ENCODE results near the gene KLK4. TPM values are rescaled to one million over a fixed set of nuclear protein-coding genes. Genes with fewer than 3 reads are reported as not detected.
A peak's percentile ranks its signal among the peaks of the same experiment; 100 is the strongest.

The KLK4 gene
- total RNA-seq, 1 donor from 2014 or later, result not detected

- Mint-ChIP-seq H3K27ac (no peak overlapping the region), H3K27me3 (peaks cover 62% of the 10 kb centered on the region), H3K4me1 (ENCODE audit: low read depth) (peaks cover 1% of the 10 kb centered on the region), H3K36me3 (ENCODE audit: insufficient read depth) (no peaks in the 10 kb centered on the region), H3K9me3 (ENCODE audit: low read depth) (no peaks in the 10 kb centered on the region), H3K4me3 (ENCODE audit: low read depth) (no peak overlapping the region)
- DNase-seq (ENCODE audit: low spot score, unreplicated experiment), result peak; percentile 26
- peak; percentile 58 for TF ChIP-seq CTCF (IDR thresholded peaks at IDR 0.05; ENCODE audit: unreplicated experiment)
Observed at GRCh38 chr19:50906217-50906616, 5.0 kb downstream of the KLK4 start.

- no peaks in the 10 kb centered on the region for H3K4me1 Mint-ChIP-seq (ENCODE audit: low read depth)
- no peak overlapping the region for H3K27ac Mint-ChIP-seq
- H3K36me3 Mint-ChIP-seq (ENCODE audit: insufficient read depth), result no peaks in the 10 kb centered on the region
- H3K9me3 Mint-ChIP-seq (ENCODE audit: low read depth), result no peaks in the 10 kb centered on the region
- H3K27me3 Mint-ChIP-seq, result peaks cover 51% of the 10 kb centered on the region
- no peak for TF ChIP-seq CTCF (IDR thresholded peaks at IDR 0.05; ENCODE audit: unreplicated experiment)
- no peak overlapping the region for H3K4me3 Mint-ChIP-seq (ENCODE audit: low read depth)
- DNase-seq (ENCODE audit: low spot score, unreplicated experiment), result no peak
Observed at GRCh38 chr19:50902640-50903039, 8.6 kb downstream of the KLK4 start.

GRCh38 chr19:50899569-50899968 lies 11.6 kb downstream of the KLK4 start:
- Mint-ChIP-seq H3K9me3 (ENCODE audit: low read depth) (no peaks in the 10 kb centered on the region), H3K36me3 (ENCODE audit: insufficient read depth) (no peaks in the 10 kb centered on the region), H3K4me1 (ENCODE audit: low read depth) (no peaks in the 10 kb centered on the region), H3K4me3 (ENCODE audit: low read depth) (no peak overlapping the region), H3K27me3 (peaks cover 51% of the 10 kb centered on the region), H3K27ac (no peak overlapping the region)
- DNase-seq (ENCODE audit: low spot score, unreplicated experiment), result no peak
- TF ChIP-seq CTCF (IDR thresholded peaks at IDR 0.05; ENCODE audit: unreplicated experiment), result no peak

GRCh38 chr19:50898018-50898417 lies 13.2 kb downstream of the KLK4 start:
- no peaks in the 10 kb centered on the region for H3K9me3 Mint-ChIP-seq (ENCODE audit: low read depth)
- no peak for DNase-seq (ENCODE audit: low spot score, unreplicated experiment)
- no peaks in the 10 kb centered on the region for H3K36me3 Mint-ChIP-seq (ENCODE audit: insufficient read depth)
- no peak overlapping the region for H3K27ac Mint-ChIP-seq
- H3K27me3 Mint-ChIP-seq, result peaks cover 51% of the 10 kb centered on the region
- H3K4me3 Mint-ChIP-seq (ENCODE audit: low read depth), result no peak overlapping the region
- no peak for TF ChIP-seq CTCF (IDR thresholded peaks at IDR 0.05; ENCODE audit: unreplicated experiment)
- no peaks in the 10 kb centered on the region for H3K4me1 Mint-ChIP-seq (ENCODE audit: low read depth)

GRCh38 chr19:50897612-50898011 lies 13.6 kb downstream of the KLK4 start:
- no peak overlapping the region for H3K27ac Mint-ChIP-seq
- H3K9me3 Mint-ChIP-seq (ENCODE audit: low read depth), result no peaks in the 10 kb centered on the region
- DNase-seq (ENCODE audit: low spot score, unreplicated experiment), result no peak
- H3K27me3 Mint-ChIP-seq, result peaks cover 51% of the 10 kb centered on the region
- H3K4me3 Mint-ChIP-seq (ENCODE audit: low read depth), result no peak overlapping the region
- no peak for TF ChIP-seq CTCF (IDR thresholded peaks at IDR 0.05; ENCODE audit: unreplicated experiment)
- H3K36me3 Mint-ChIP-seq (ENCODE audit: insufficient read depth), result no peaks in the 10 kb centered on the region
- no peaks in the 10 kb centered on the region for H3K4me1 Mint-ChIP-seq (ENCODE audit: low read depth)

Measured in progenitor cell of endocrine pancreas (in vitro differentiated cells).